K562 (cell line): Measurements from ENCODE around the gene STRN3. TPM values are rescaled to one million over a fixed set of nuclear protein-coding genes. Genes with fewer than 3 reads are reported as not detected.

Source experiments
- ATAC-seq: fragments of 200-7000 bp; cut with Tn5 transposase; 3 replicates; pipeline ENCODE4 v1.9.1; 2020; ENCODE audit warnings: moderate library complexity
- BruUV-seq: library from RNA; stranded (reverse); fragments of 400-500 nt; replicated peaks from 2 replicates; lab custom pipeline; 2021; lab: Mats Ljungman, UMichigan
- CTCF ChIA-PET: fragments of 300-600 bp; formaldehyde crosslinking; extraction: SDS; loops from one replicate; lab custom pipeline; 2021; ENCODE audit warnings: low intra/inter-chr PET ratio; lab: Yijun Ruan, JAX
- POLR2A ChIA-PET: fragments of 300-600, 350-650 bp; sonication (Branson Sonifier 250); formaldehyde crosslinking; extraction: SDS; loops from one replicate; lab custom pipeline; 2021; ENCODE audit warnings: antibody characterized with exemption, inconsistent platforms; lab: Yijun Ruan, JAX
- DNase-seq, 4 experiments: peaks; one replicate each; pipeline versions ENCODE4 v3.0.0 to v3.0.0-alpha.2; 2011 to 2018; ENCODE audit warnings: low spot score in 3 of 4, mixed read lengths in 3 of 4; ENCODE audit errors: extremely low read depth in 1 of 4
- FAIRE-seq: peaks from 2 replicates; lab custom pipeline; 2011; peaks lifted over from hg19 to GRCh38; lab: Jason Lieb, UNC
- H2AFZ ChIP-seq: 2 replicates; pipeline ENCODE4 v1.6.0; 2011; ENCODE audit warnings: low read depth, low read length, control low read depth, inconsistent platforms
- H3K27ac ChIP-seq: fragments of 200-600 bp; 3 replicates; pipeline ENCODE4 v1.8.0; 2011; ENCODE audit warnings: low read depth, mild to moderate bottlenecking, control low read depth, inconsistent platforms, low read length, moderate library complexity, mixed read lengths; ENCODE audit errors: extremely low read depth
- H3K27me3 ChIP-seq, 2 experiments: fragments of 300-600 bp in 1 of 2; 2 replicates in 1 of 2; 3 replicates in 1 of 2; pipeline versions ENCODE4 v1.6.0 to v1.8.0; 2011; ENCODE audit warnings: inconsistent platforms in 2 of 2, low read length in 2 of 2, mild to moderate bottlenecking in 1 of 2, mixed read lengths in 1 of 2, moderate library complexity in 1 of 2; ENCODE audit not compliant: control insufficient read depth in 2 of 2, insufficient read depth in 2 of 2
- H3K36me3 ChIP-seq: fragments of 300-600 bp; 3 replicates; pipeline ENCODE4 v1.8.0; 2011; ENCODE audit warnings: mild to moderate bottlenecking, low read length, inconsistent platforms; ENCODE audit not compliant: control insufficient read depth, insufficient read depth
- H3K4me1 ChIP-seq, 2 experiments: fragments of 200-600 bp in 1 of 2; replicated peaks in 1 of 2; 2 replicates in 1 of 2; 3 replicates in 1 of 2; pipeline versions ENCODE4 v1.5.1 to v1.8.0; 2011; ENCODE audit warnings: inconsistent platforms in 2 of 2, low read length in 2 of 2, mild to moderate bottlenecking in 1 of 2, mixed read lengths in 1 of 2, moderate library complexity in 1 of 2; ENCODE audit not compliant: control insufficient read depth in 2 of 2, insufficient read depth in 2 of 2
- H3K4me2 ChIP-seq: 2 replicates; pipeline ENCODE4 v1.6.1; 2011; ENCODE audit warnings: low read length, control low read depth, inconsistent platforms, mixed read lengths; ENCODE audit not compliant: insufficient read depth
- H3K4me3 ChIP-seq: fragments of 200-600 bp; sonication (generic), shearing (Covaris generic); 2 replicates; pipeline ENCODE4 v1.5.1; 2016; ENCODE audit warnings: control low read depth, inconsistent platforms
- H3K79me2 ChIP-seq: fragments of 200-600 bp; 3 replicates; pipeline ENCODE4 v1.8.0; 2011; ENCODE audit warnings: low read length, inconsistent platforms; ENCODE audit not compliant: control insufficient read depth, insufficient read depth
- H3K9ac ChIP-seq, 2 experiments: 2 replicates each; pipeline versions ENCODE4 v1.6.0 to v1.6.1; 2011; ENCODE audit warnings: low read depth in 2 of 2, low read length in 2 of 2, control low read depth in 1 of 2, inconsistent platforms in 1 of 2, mild to moderate bottlenecking in 1 of 2, mixed read lengths in 1 of 2; ENCODE audit not compliant: insufficient read depth in 1 of 2
- H3K9me1 ChIP-seq: one replicate; pipeline ENCODE4 v1.6.0; 2011; ENCODE audit warnings: inconsistent platforms, mild to moderate bottlenecking, low read length, moderate library complexity; ENCODE audit not compliant: control insufficient read depth, insufficient read depth
- H3K9me3 ChIP-seq: replicated peaks from 2 replicates; pipeline ENCODE4 v1.5.1; 2011; ENCODE audit warnings: low read depth, low read length, inconsistent platforms; ENCODE audit not compliant: control insufficient read depth, insufficient read depth
- H4K20me1 ChIP-seq: replicated peaks from 2 replicates; pipeline ENCODE4 v1.6.1; 2011; ENCODE audit warnings: low read length, inconsistent platforms, mixed read lengths; ENCODE audit not compliant: control insufficient read depth, insufficient read depth
- CHAMP1 ChIP-seq: fragments of 450-650 bp; IDR thresholded peaks from 2 replicates; pipeline ENCODE4 v1.6.1; 2016; ENCODE audit warnings: mild to moderate bottlenecking
- ETV5 ChIP-seq: sonication (generic); formaldehyde crosslinking; IDR thresholded peaks from 2 replicates; pipeline ENCODE4 v1.4.0; 2020; ENCODE audit warnings: low read depth, mild to moderate bottlenecking, missing genetic modification reagents
- EWSR1 ChIP-seq: fragments of 450-650 bp; IDR thresholded peaks from 2 replicates; pipeline ENCODE4 v1.6.1; 2018; ENCODE audit warnings: borderline replicate concordance, mild to moderate bottlenecking, low read depth, moderate library complexity; ENCODE audit not compliant: partially characterized antibody
- KLF13 ChIP-seq: fragments of 450-650 bp; IDR thresholded peaks from 2 replicates; pipeline ENCODE4 v1.6.1; 2016; ENCODE audit warnings: missing genetic modification characterization, low read depth, mild to moderate bottlenecking, missing compliant biosample characterization, moderate library complexity, borderline replicate concordance
- MED1 ChIP-seq: sonication (generic); formaldehyde crosslinking; IDR thresholded peaks from 2 replicates; pipeline ENCODE4 v1.8.1; 2023; ENCODE audit warnings: missing genetic modification reagents, borderline replicate concordance
- MEF2A ChIP-seq: IDR thresholded peaks from 2 replicates; pipeline ENCODE4 v1.6.1; 2011; ENCODE audit warnings: low read depth, mild to moderate bottlenecking, low read length, moderate library complexity; ENCODE audit not compliant: control insufficient read depth
- NCOA6 ChIP-seq: fragments of 450-650 bp; IDR thresholded peaks from 2 replicates; pipeline ENCODE4 v1.6.1; 2017; ENCODE audit warnings: mild to moderate bottlenecking
- SFPQ ChIP-seq: fragments of 200-400 bp; formaldehyde crosslinking; IDR thresholded peaks from 2 replicates; pipeline ENCODE4 v1.6.1; 2017; ENCODE audit warnings: mild to moderate bottlenecking, low read depth, low read length, moderate library complexity
- TAF7 ChIP-seq: fragments of 450-650 bp; IDR thresholded peaks from 2 replicates; pipeline ENCODE4 v1.6.1; 2016; ENCODE audit warnings: missing genetic modification characterization, missing compliant biosample characterization
- ZBTB43 ChIP-seq: sonication (generic); formaldehyde crosslinking; IDR thresholded peaks from 2 replicates; pipeline ENCODE4 v1.8.0; 2023; ENCODE audit warnings: mild to moderate bottlenecking, missing genetic modification reagents
- ZNF311 ChIP-seq: fragments of 250-450 bp; sonication (Bioruptor Pico); IDR thresholded peaks from 2 replicates; pipeline ENCODE4 v1.4.0; 2020; ENCODE audit warnings: mild to moderate bottlenecking, moderate library complexity
- ZNF589 ChIP-seq: fragments of 200-800 bp; sonication (Bioruptor generic); IDR thresholded peaks from 2 replicates; pipeline ENCODE4 v1.6.1; 2016; ENCODE audit warnings: low read depth, missing genetic modification characterization, missing compliant biosample characterization
- WGBS: fragments of 100-300 bp; shearing (Covaris generic); methylation state at CpG from one replicate; pipeline ENCODE4 v1.1.6; 2016; ENCODE audit warnings: low coverage, mixed read lengths; ENCODE audit not compliant: insufficient coverage; ENCODE audit errors: missing lambda C conversion rate; 5-methylcytosine and 5-hydroxymethylcytosine counted together
- in situ Hi-C: fragments of 300-500 bp; cut with MboI; formaldehyde crosslinking; loops from 4 replicates; pipeline ENCODE4 v1.15.0; 2018; ENCODE audit warnings: inconsistent platforms, mixed read lengths
- intact Hi-C: fragments of 100-400 bp; cut with micrococcal nuclease; formaldehyde crosslinking; loops from 2 replicates; pipeline ENCODE4 v1.14.2; 2022
- polyA plus RNA-seq, 8 experiments: library from polyadenylated mRNA; depleted of rRNA in 4 of 8; stranded (reverse) in 5 of 8; unstranded in 3 of 8; fragments of >200 nt; fragmentation: Nextera tagmentation in 2 of 8; fragmentation: Illumina TruSeq in 1 of 8; extraction: Ambion mirVana in 2 of 8; extraction: Trizol in 1 of 8; gene quantifications; 2 replicates each; pipeline versions ENCODE4 v1.2.1 to v1.2.3, GENCODE V29; 2011 to 2014; ENCODE audit warnings: inconsistent platforms in 1 of 8, missing spikeins in 1 of 8
- total RNA-seq, 7 experiments: library from RNA; depleted of rRNA in 6 of 7; stranded (reverse); fragments of >200 nt in 6 of 7; fragmentation: Illumina TruSeq in 2 of 7; extraction: Trizol in 2 of 7; gene quantifications; 2 replicates each; pipeline versions ENCODE4 v1.2.1 to v1.2.3, GENCODE V29; 2011 to 2021; ENCODE audit warnings: low replicate concordance in 1 of 7

The STRN3 gene
- total and polyA plus RNA-seq, 9 of the 15 experiments (the other 6 are each of a cell fraction or from before 2014, with no cell fraction given), result 5.9 to 29.1 (median 16.0) TPM

- in situ Hi-C loops (no loop called here), intact Hi-C loops (loop anchor here (1.0 to 2.0 kb wide), 3 partner anchors 34 to 57 kb away; no protein-coding TSS in a partner anchor)
- Histone ChIP-seq H3K9me3 (no peaks in the 10 kb centered on the region), H3K4me2 (peak within 1 kb of the TSS; percentile 89), H3K9me1 (no peaks in the 10 kb centered on the region), H3K4me3 (peak within 1 kb of the TSS; percentile 98), H4K20me1 (no peaks in the 10 kb centered on the region), H3K9ac (peak within 1 kb of the TSS; percentile 92 to 97), H3K36me3 (peaks cover 25% of the 10 kb centered on the region), H3K27ac (peak within 1 kb of the TSS; percentile 89), H3K79me2 (peaks cover 81% of the 10 kb centered on the region), H2AFZ (peak within 1 kb of the TSS; percentile 93), H3K4me1 (peaks cover 5 to 23% of the 10 kb centered on the region in 2 experiments), H3K27me3 (no peaks in the 10 kb centered on the region)
- DNase-seq (peak; percentile 36 to 58 (median 40)), FAIRE-seq (no peak), ATAC-seq (peak; percentile 66)
- ChIA-PET CTCF (no interaction called here), POLR2A (interaction anchor here (0.7 to 3.1 kb wide), 9 partner anchors 9 to 410 kb away, joined by 3 to 17 read pairs (median 5); no protein-coding TSS in a partner anchor)
- 0% methylated on average over 8 of the region's 53 CpGs for WGBS
- BruUV-seq, result no TSS peak
- no peak for TF ChIP-seq SFPQ
- TF ChIP-seq NCOA6, result no peak
- no peak for TF ChIP-seq ZBTB43 (CRISPR knock-in tag)
- no peak for TF ChIP-seq ZNF311
- TF ChIP-seq MED1 (CRISPR knock-in tag), result no peak
- TF ChIP-seq TAF7 (tag), result peak; percentile 90
- 0 out of 2 replicates have a peak, but pooled peaks have one; percentile 28 for TF ChIP-seq KLF13 (tag)
- TF ChIP-seq EWSR1, result no peak
- TF ChIP-seq ETV5 (CRISPR knock-in tag), result no peak
- TF ChIP-seq MEF2A, result no peak
- TF ChIP-seq ZNF589, result no peak
- TF ChIP-seq CHAMP1, result no peak
Measured at GRCh38 chr14:31025367-31026076, 657 bp downstream of the STRN3 start, which contains the start of gene AP4S1. TSS of gene AP4S1 (plus strand) at chr14:31025649. CDS start at chr14:31066197, 40,548 bp downstream.
